Embryonic facial prominence (tissue), 1 donor: Measurements from ENCODE around the gene FBXL7.

ENCODE experiments used
- DNase-seq: peaks from one replicate; pipeline ENCODE4 v3.0.0-alpha.2; 2016; ENCODE audit errors: extremely low spot score

The FBXL7 gene

GRCh38 chr5:15612915-15613635 lies 113.1 kb downstream of the FBXL7 start:
- DNase-seq, result no peak

GRCh38 chr5:15614679-15615078 lies 114.7 kb downstream of the FBXL7 start:
- no peak for DNase-seq

- no peak for DNase-seq
Observed at GRCh38 chr5:15615859-15616258, 115.9 kb downstream of the FBXL7 start.

DNA sequence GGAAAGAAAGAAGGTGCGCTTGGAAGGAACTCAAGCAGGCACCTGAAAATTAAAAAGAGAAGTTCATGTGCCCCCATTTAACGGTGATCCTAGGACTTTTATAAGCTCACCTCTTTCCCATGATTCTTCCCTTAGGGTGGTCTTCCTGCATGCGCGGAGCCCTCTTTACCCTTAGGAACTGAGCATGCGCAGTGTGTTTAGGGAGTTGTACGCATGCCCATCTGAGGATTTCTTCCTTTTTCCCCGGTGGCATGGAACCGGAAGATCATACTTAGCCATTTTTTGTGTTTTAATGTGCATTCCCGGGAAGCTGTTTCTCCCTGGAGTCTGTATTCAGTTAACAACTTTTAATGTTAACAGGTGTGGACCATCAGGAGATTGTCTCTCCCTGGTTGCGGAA lies 119.0 kb downstream of the FBXL7 start:
- DNase-seq, result no peak

DNA sequence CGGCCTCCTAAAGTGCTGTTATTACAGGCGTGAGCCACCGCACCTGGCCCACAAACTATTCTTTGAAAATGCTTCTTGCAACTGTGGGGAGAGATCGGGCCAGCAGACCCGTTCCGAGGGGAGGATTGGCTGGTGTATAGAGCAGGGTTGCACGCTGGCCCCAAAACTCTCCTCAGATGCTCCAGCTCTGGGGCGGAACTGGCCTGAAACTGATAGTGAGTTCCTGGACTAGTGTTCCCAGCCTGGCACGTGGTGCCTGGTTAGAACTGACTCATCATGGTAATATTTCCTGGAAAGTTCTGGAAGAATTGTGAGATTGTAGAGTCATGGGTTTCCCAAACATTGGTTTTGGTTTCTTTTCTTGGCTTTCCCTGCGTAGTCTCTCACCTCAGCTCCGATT lies 120.5 kb downstream of the FBXL7 start:
- no peak for DNase-seq

- peak; percentile 21 for DNase-seq
Observed at GRCh38 chr5:15621094-15621493, 121.1 kb downstream of the FBXL7 start.

DNA sequence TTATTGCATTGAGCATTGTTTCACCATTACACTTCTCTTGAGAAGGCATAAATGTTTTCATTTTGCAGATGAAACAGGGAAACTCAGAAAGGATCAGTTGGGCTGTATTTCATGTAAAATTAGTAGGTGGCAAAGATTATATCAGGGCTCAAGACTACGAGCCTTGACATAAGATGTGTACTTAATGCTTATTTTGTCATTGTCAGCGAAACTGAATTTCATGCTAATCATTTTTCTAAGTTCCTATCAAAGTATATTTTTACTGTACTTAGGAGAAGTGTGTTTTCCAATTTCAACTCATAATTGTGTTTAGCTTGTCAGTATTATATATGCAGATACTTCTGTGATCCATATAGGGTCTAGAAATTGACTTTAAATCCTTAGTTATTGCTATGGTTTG lies 123.8 kb downstream of the FBXL7 start:
- no peak for DNase-seq

DNA sequence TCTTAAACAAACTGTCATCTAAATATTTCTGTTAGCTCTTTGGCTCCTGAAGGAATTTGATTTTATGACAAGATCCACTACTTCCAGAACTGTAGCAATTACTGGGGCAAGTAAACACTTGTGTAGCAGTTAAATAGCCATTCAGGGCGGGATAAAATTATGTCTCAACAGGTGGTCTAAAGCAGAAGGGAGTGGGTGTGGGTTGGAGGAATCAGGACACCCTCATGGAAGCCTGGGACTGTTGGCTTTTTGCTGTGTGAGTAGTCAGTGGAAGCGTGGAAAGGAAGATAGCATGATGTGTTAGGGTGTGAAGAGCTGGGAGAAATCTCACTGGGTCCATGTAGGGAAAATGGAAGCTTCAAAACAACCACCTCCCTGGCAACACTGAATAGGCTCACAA lies 127.1 kb downstream of the FBXL7 start:
- DNase-seq, result no peak

DNA sequence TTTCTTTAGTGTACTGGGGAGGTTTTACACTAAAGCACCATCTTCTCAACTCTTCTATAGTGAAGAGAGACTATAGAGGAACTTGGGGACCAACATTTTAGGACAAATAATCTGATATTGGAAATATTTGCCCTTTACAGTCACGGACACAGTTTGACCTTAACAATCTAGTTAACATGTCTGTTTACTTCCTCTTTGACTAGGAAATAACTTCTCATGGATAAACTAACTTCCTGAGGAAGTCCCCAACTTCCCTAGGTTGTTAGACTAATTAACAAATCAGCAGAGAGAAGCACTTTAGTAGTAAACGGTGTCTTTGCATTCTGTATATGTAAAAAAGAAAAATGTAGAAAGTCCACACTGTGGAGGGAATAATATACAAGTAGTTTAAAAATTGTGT lies 127.7 kb downstream of the FBXL7 start:
- no peak for DNase-seq

DNA sequence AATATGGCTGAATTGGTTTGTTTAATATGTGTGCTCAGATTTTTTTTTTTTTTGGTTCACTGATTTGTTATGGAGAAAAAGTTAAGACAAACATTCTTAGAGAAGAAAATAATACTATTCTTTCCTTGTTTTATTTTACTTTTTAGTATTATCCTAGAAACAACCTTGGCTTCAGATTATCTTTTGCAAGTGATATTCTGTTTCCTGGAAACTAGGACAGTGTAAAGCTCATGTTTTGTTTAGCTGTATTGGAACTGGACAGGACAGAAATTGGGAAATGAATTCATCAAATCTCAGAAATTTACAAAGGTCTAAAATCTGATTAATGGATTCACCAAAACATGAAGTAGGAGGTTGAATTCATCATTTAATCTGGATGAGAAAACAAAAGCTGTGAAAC lies 130.5 kb downstream of the FBXL7 start:
- DNase-seq, result no peak

DNA sequence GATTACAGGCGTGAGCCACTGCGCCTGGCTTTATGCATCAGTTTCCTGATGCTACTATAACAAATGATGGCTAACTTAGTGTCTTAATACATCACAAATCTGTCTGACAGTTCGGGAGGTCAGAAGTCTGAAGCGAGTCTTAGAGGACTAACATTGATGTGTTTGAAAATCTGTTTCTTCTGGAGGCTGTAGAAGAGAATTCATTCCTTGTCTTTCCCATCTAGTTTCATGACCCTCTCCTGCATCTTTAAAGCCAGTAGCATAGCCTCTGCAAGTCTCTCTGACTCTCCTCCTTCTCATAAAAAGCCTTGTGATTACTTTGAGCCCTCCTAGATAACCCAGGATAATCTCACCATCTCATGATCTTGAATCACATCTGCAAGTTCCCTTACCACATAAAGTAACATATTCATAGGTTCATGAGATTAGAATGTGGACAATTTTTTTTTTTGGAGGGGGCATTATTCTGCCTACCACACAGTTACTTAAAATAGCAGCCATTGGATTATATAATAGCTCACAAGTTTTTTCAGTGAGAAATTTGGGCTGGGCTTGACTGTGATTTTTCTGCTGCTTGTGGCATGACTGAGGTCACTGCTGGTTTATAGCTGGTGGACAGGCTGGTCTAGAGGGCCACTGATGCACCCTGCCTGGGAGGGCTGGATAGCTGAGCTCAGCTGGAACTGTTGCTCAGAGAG lies 134.8 kb downstream of the FBXL7 start:
- no peak for DNase-seq

DNA sequence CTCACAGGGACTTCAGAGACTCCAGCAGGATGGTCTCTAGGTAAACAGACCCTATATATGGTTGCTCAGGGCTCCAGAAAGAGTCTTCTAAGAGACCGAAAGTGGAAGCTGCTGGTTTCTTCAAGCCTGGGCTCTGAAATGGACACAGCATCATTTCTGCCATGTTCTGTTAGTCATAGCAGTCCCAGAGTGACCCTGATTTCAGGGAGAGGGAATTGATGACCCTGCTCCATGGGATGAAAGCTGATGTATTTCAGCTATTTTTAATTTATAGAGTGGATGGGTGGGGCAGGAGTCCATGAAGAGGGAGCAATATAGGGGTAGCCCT lies 135.3 kb downstream of the FBXL7 start:
- DNase-seq, result no peak

GRCh38 chr5:15637345-15637744 lies 137.4 kb downstream of the FBXL7 start:
- DNase-seq, result no peak

GRCh38 chr5:15637886-15638285 lies 137.9 kb downstream of the FBXL7 start:
- no peak for DNase-seq

DNA sequence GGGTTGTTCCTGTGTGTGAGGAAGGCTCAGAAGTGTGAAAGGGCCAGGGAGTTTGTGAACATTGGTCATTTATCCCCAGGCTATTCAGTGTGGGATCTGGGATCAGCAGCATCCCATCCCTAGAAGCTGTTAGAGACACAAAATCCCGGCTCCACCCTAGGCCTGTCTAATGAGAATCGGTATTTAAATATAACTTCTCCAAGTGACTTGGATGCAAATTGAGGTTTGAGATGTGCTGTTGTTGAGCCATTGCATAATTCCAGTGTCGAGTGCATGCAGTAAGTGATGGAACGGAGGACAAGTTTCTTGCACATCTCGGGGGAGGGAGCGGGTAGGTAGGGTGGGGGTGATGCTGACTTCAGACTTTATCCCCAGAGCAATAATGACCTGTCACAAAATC lies 138.3 kb downstream of the FBXL7 start:
- no peak for DNase-seq

DNA sequence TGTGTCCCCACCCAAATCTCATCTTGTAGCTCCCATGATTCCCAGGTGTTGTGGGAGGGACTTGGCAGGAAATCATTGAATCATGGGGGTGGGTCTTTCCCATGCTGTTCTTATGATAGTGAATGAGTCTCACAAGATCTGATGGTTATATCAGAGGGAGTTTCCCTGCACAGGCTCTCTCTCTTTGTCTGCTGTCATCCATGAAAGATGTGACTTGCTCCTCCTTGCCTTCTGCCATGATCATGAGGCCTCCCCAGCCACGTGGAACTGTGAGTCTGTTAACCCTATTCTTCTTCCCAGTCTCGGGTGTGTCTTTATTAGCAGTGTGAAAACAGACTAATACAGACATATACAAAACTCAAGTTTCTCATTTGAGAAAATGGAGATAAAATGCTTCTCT lies 139.3 kb downstream of the FBXL7 start:
- no peak for DNase-seq

DNA sequence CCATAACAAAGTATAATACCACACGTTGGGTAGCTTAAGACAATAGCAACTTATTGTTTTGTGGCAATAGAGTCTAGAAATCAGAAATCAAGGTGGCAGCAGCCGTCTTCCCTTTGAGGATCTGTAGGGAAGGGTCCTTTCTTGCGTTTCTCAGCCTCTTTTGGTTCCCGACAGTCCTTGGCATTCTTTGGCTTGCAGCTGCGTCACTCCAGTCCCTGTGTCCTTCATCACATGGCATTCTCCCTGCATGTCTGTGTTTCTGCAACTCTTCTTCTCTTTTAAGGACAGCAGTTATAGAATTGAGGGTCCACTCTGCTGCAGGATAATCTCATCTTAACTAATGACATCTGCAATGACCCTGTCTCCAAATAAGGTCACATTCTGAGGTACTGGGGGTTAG lies 140.1 kb downstream of the FBXL7 start:
- DNase-seq, result no peak

DNA sequence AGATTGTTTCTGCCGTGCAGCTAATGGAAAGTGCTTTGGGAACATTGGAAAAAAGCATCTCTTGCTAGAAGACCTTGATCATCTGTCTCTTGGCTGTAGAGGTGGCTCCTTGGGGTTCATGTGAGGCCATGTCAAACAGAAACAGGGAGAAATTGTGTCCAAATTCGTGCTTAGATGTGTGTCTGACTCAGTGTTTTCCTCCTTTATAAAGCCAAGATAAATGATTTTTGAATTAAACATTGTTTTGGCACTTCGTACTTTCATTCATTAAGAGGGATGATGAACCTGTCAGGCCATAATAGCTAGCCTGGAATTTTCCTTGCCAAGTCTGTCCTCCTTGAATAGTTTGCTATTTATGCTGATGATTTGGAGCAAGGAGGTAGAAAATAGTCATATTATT lies 143.8 kb downstream of the FBXL7 start:
- no peak for DNase-seq

DNA sequence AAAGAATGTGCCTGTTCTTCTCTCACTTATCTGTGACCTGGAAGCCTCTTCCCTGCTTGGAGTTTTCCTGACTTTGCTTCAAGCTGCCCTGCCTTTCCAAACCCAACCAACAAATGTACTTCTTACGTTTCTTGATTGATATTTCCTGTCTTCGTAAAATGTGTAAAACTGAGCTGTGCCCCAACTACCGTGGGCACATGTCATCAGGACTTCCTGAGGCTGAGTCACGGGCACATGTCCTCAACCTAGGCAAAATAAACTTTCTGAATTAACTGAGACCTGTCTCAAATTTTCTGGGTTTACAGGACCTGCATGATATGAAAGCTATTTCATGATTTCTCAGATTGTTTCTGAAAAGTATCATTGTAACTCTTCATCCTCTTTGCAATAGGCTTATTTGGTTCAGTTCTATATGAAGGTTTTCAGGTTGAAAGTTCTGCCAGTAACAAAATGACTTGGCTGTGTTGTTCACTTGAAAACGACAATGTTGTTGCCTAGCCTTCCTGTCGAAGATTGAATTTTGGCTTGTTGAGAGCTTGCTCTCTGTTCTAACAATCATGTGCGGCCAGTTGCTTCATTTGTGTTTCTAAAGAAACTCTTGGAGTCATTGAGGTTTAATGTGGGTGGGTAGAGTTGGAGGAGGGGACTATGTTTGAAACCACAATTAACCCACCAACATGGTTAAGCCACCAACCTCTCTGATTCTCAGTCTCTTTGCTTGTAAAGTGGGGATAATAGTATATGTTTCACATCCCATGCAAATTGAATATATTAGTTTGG lies 145.6 kb downstream of the FBXL7 start:
- DNase-seq, result no peak

DNA sequence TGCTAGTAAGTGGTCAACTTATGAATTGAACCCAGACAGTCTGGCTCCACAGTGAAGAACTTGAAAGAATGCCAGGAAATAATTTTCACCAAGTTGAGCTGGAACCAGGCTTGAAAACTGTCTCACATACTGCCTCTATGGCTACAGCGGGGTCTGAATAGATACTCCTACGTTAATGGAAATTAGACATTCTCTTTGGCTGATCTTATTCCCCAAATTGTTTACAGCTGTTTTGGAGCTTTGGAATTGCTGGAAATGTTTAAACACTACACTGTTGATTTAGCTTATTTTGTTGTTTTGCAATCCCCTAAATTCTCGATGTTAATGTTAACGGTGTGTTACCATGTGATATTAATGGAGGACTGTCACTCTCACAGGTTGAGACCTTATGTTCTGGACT lies 146.4 kb downstream of the FBXL7 start:
- DNase-seq, result peak; percentile 43

DNA sequence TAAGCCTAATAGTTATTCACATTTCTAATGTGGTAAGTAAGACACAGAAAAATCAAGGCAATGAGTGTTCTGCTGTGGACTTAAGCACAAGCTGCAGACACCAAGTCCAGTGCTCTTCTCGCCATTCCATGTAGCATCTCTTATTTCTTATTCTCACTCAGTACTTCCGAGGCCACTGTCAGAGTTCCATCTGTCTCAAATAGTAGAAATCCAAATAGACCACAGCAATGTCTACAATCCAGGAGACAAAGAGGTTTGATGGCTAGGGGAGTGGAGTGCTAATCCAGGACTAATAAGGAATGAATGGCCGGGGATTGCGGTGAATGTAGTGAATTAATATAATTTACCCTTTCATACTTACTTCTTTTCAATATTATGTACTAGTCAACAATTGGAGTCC lies 147.3 kb downstream of the FBXL7 start:
- no peak for DNase-seq

DNA sequence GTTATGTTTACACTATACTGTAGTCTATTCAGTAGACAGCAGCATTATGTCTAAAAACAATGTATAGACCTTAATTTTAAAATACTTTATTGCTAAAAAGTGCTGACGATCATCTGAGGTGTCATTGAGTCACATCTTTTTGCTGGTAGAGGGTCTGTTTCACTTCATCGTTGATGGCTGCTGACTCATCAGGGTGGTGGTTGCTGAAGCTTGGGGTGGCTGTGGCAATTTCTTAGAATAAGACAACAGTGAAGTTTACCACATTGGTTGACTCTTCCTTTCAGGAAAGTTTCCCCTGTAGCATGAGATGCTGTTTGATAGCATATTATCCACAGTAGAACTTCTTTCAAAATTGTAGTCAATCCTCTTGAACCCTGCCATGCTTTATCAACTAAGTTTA lies 150.3 kb downstream of the FBXL7 start:
- DNase-seq, result no peak

DNA sequence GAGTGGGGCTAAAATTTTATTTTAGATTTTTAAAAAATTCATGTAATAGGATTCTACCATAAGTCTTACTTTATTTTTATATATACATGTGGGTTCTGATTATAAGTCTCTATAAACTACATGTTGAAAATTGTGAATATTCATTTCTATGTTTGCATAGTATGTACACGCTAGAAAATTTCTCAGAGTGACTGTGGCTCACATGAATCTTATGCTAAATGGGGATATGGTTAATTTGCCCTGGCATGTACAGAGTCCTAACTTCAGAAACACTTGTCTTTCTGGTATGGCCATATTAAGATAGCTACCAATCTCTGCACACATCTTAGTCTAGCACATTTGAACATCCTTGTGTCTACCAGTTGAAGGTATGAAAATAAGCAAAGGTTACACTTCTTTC lies 154.8 kb downstream of the FBXL7 start:
- DNase-seq, result no peak
